Hepatocyte (in vitro differentiated cells): ENCODE measurements around the gene PRSS53.

Experiments
- EZH2 ChIP-seq: fragments of 200-600 bp; sonication (generic); IDR thresholded peaks from 2 replicates; pipeline ENCODE4 v1.6.1; 2016; ENCODE audit warnings: antibody characterized with exemption, mild to moderate bottlenecking, borderline replicate concordance
- EZH2phosphoT487 ChIP-seq: fragments of 200-600 bp; sonication (generic); IDR thresholded peaks from one replicate; pipeline ENCODE4 v1.6.1; 2018; ENCODE audit warnings: antibody characterized with exemption, mild to moderate bottlenecking, low read depth, moderate library complexity; ENCODE audit not compliant: unreplicated experiment, severe bottlenecking
- TF ChIP-seq, protein P1 (sequence below): fragments of 200-600 bp; sonication (generic); IDR thresholded peaks from 2 replicates; pipeline ENCODE4 v1.5.1; 2016; ENCODE audit warnings: antibody characterized with exemption, mild to moderate bottlenecking; ENCODE audit not compliant: poor library complexity

DNA sequence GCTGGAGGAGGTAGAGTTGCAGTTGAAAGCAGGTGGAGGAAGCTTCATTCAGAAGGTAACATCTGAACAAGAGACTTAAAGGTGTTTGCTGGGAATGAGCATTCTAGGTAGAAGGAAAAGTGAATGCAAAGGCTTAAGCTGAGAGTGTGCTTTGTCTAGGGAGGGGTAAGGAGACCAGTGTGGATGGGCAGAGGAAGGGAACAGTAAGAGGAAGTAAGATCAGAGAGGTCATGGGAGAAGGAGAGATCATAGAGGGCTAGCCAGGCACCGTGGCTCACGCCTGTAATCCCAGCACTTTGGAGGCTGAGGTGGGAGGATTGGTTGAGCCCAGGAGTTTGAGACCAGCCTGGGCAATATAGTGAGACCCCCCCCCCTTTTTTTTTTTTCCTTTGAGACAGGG is 52.1 kb downstream of the PRSS53 start:
- no peak for TF ChIP-seq EZH2phosphoT487
- TF ChIP-seq, protein P1, sequence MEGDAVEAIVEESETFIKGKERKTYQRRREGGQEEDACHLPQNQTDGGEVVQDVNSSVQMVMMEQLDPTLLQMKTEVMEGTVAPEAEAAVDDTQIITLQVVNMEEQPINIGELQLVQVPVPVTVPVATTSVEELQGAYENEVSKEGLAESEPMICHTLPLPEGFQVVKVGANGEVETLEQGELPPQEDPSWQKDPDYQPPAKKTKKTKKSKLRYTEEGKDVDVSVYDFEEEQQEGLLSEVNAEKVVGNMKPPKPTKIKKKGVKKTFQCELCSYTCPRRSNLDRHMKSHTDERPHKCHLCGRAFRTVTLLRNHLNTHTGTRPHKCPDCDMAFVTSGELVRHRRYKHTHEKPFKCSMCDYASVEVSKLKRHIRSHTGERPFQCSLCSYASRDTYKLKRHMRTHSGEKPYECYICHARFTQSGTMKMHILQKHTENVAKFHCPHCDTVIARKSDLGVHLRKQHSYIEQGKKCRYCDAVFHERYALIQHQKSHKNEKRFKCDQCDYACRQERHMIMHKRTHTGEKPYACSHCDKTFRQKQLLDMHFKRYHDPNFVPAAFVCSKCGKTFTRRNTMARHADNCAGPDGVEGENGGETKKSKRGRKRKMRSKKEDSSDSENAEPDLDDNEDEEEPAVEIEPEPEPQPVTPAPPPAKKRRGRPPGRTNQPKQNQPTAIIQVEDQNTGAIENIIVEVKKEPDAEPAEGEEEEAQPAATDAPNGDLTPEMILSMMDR, result no peak
- TF ChIP-seq EZH2, result no peak
